Astrocyte (in vitro differentiated cells and primary cell): ENCODE results near the gene CD19. TPM values are rescaled to one million over a fixed set of nuclear protein-coding genes. Genes with fewer than 3 reads are reported as not detected.

Experiments
- DNase-seq: peaks from one replicate; pipeline ENCODE4 v3.0.0-alpha.2; 2010; ENCODE audit warnings: low read depth
- FAIRE-seq: peaks from 2 replicates; lab custom pipeline; 2011; peaks lifted over from hg19 to GRCh38; lab: Jason Lieb, UNC
- H2AFZ ChIP-seq: 2 replicates; pipeline ENCODE4 v1.6.0; 2012; ENCODE audit warnings: low read depth, low read length, inconsistent platforms
- H3K27ac ChIP-seq: 2 replicates; pipeline ENCODE4 v1.5.1; 2011; ENCODE audit warnings: low read depth, low read length, inconsistent platforms
- H3K27me3 ChIP-seq: 2 replicates; pipeline ENCODE4 v1.6.0; 2011; ENCODE audit warnings: low read length, inconsistent platforms; ENCODE audit not compliant: insufficient read depth
- H3K36me3 ChIP-seq: 2 replicates; pipeline ENCODE4 v1.5.1; 2011; ENCODE audit warnings: low read length, inconsistent platforms; ENCODE audit not compliant: insufficient read depth
- H3K4me1 ChIP-seq: 2 replicates; pipeline ENCODE4 v1.5.1; 2011; ENCODE audit warnings: low read length, inconsistent platforms; ENCODE audit not compliant: insufficient read depth
- H3K4me2 ChIP-seq: 2 replicates; pipeline ENCODE4 v1.6.0; 2012; ENCODE audit warnings: low read length, inconsistent platforms
- H3K4me3 ChIP-seq: 2 replicates; pipeline ENCODE4 v1.5.1; 2011; ENCODE audit warnings: low read depth, mild to moderate bottlenecking, low read length, inconsistent platforms; ENCODE audit not compliant: insufficient read depth
- H3K79me2 ChIP-seq: 2 replicates; pipeline ENCODE4 v1.6.0; 2012; ENCODE audit warnings: mild to moderate bottlenecking, low read length, inconsistent platforms; ENCODE audit not compliant: insufficient read depth
- H3K9ac ChIP-seq: 2 replicates; pipeline ENCODE4 v1.6.0; 2012; ENCODE audit warnings: mild to moderate bottlenecking, low read length, inconsistent platforms
- H3K9me3 ChIP-seq: 2 replicates; pipeline ENCODE4 v1.5.1; 2012; ENCODE audit warnings: low read depth, mild to moderate bottlenecking, low read length, inconsistent platforms; ENCODE audit not compliant: insufficient read depth
- H4K20me1 ChIP-seq: 2 replicates; pipeline ENCODE4 v1.6.0; 2012; ENCODE audit warnings: low read length, inconsistent platforms; ENCODE audit not compliant: insufficient read depth
- H3K27ac Mint-ChIP-seq: one replicate; pipeline ENCODE4 v1.8.0; 2021; ENCODE audit warnings: mild to moderate bottlenecking, mixed read lengths; ENCODE audit not compliant: unreplicated experiment
- H3K27me3 Mint-ChIP-seq: one replicate; pipeline ENCODE4 v1.8.0; 2021; ENCODE audit warnings: low read depth, mixed read lengths; ENCODE audit not compliant: unreplicated experiment
- H3K36me3 Mint-ChIP-seq: one replicate; pipeline ENCODE4 v1.8.0; 2021; ENCODE audit warnings: low read depth, mixed read lengths; ENCODE audit not compliant: unreplicated experiment
- H3K4me1 Mint-ChIP-seq: one replicate; pipeline ENCODE4 v1.8.0; 2021; ENCODE audit warnings: low read depth, mixed read lengths; ENCODE audit not compliant: unreplicated experiment
- H3K4me3 Mint-ChIP-seq: one replicate; pipeline ENCODE4 v1.8.0; 2021; ENCODE audit warnings: mild to moderate bottlenecking, moderate library complexity, mixed read lengths; ENCODE audit not compliant: unreplicated experiment
- H3K9me3 Mint-ChIP-seq: one replicate; pipeline ENCODE4 v1.8.0; 2021; ENCODE audit warnings: mild to moderate bottlenecking, mixed read lengths; ENCODE audit not compliant: unreplicated experiment
- CTCF ChIP-seq: IDR thresholded peaks from 2 replicates; pipeline ENCODE4 v1.5.1; 2011; ENCODE audit warnings: low read depth, mild to moderate bottlenecking, inconsistent platforms, low read length, moderate library complexity; ENCODE audit not compliant: insufficient read depth
- EZH2 ChIP-seq: IDR thresholded peaks from 2 replicates; pipeline ENCODE4 v1.6.1; 2012; ENCODE audit warnings: mild to moderate bottlenecking, low read length, inconsistent platforms; ENCODE audit not compliant: insufficient read depth
- total RNA-seq: library from RNA; stranded (reverse); gene quantifications from 2 replicates; pipeline ENCODE4 v1.2.1, GENCODE V29; 2021

CD19 gene
- total RNA-seq, 1 donor from 2014 or later, result not detected

GRCh38 chr16:28974007-28974436, 42.3 kb downstream of the CD19 start:
- peak; percentile 28 for DNase-seq
- no peaks in the 10 kb centered on the region for H3K27me3 Mint-ChIP-seq
- H4K20me1 ChIP-seq, result peaks cover 11% of the 10 kb centered on the region
- peaks cover 5% of the 10 kb centered on the region for H3K36me3 ChIP-seq
- peaks cover 6% of the 10 kb centered on the region for H3K36me3 Mint-ChIP-seq
- H3K9me3 Mint-ChIP-seq, result no peaks in the 10 kb centered on the region
- no peaks in the 10 kb centered on the region for H3K27me3 ChIP-seq
- H3K9me3 ChIP-seq, result no peaks in the 10 kb centered on the region
- H3K4me1 ChIP-seq, result peaks cover 14% of the 10 kb centered on the region
- peak overlapping the region; percentile 100 for H2AFZ ChIP-seq
- peaks cover 32% of the 10 kb centered on the region for H3K79me2 ChIP-seq
- peaks cover 6% of the 10 kb centered on the region for H3K4me1 Mint-ChIP-seq
- TF ChIP-seq CTCF, result peak; percentile 71
- TF ChIP-seq EZH2, result no peak
- peak overlapping the region; percentile 97 for H3K27ac ChIP-seq
- peak overlapping the region; percentile 96 for H3K27ac Mint-ChIP-seq
- H3K4me3 ChIP-seq, result peak overlapping the region; percentile 98
- H3K4me3 Mint-ChIP-seq, result peak overlapping the region; percentile 91
- FAIRE-seq, result no peak
- peak overlapping the region; percentile 99 for H3K4me2 ChIP-seq
- H3K9ac ChIP-seq, result peak overlapping the region; percentile 96

GRCh38 chr16:28974437-28975157, 42.8 kb downstream of the CD19 start, which contains the start of gene SPNS1:
SPNS1 (plus strand) TSS chr16:28974778; CDS start chr16:28975152, 374 bp downstream.
- Histone ChIP-seq H3K9me3 (no peaks in the 10 kb centered on the region), H4K20me1 (peaks cover 11% of the 10 kb centered on the region), H3K4me1 (peaks cover 14% of the 10 kb centered on the region), H2AFZ (peak within 1 kb of the TSS; percentile 100), H3K4me3 (peak within 1 kb of the TSS; percentile 98), H3K27ac (peak within 1 kb of the TSS; percentile 97), H3K4me2 (peak within 1 kb of the TSS; percentile 99), H3K36me3 (peaks cover 5% of the 10 kb centered on the region), H3K27me3 (no peaks in the 10 kb centered on the region), H3K79me2 (peaks cover 32% of the 10 kb centered on the region), H3K9ac (peak within 1 kb of the TSS; percentile 96)
- no peaks in the 10 kb centered on the region for H3K27me3 Mint-ChIP-seq
- H3K4me3 Mint-ChIP-seq, result peak within 1 kb of the TSS; percentile 91
- FAIRE-seq, result no peak
- peaks cover 6% of the 10 kb centered on the region for H3K36me3 Mint-ChIP-seq
- TF ChIP-seq CTCF (no peak), EZH2 (no peak)
- peaks cover 6% of the 10 kb centered on the region for H3K4me1 Mint-ChIP-seq
- H3K27ac Mint-ChIP-seq, result peak within 1 kb of the TSS; percentile 96
- DNase-seq, result peak; percentile 93
- H3K9me3 Mint-ChIP-seq, result no peaks in the 10 kb centered on the region
